ENCODE measurements around the gene UQCR11. TPM values are rescaled to one million over a fixed set of nuclear protein-coding genes. Genes with fewer than 3 reads are reported as not detected.

The UQCR11 gene
- total and polyA plus RNA-seq, 9 donors: 95.4 to 211 (median 126) TPM

DNA sequence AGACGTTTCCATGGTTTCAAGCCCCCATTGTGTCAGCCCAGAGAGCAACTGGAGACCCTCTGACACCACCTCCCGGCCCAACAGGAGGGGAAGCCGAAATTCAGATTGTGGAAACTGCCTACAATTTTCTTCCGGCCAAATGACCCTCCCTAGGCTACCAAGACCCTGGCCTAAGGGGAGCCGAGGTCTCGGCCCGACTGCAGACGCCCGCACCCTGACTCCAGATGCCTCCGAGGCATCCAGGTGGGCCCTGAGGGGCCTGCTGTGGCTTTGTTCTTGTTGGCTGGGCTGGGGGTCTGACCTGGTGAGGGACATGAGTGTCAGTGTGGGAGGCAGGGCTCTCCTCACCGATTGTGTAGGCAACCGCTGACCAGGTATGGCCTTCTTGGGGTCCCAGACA, 46.7 kb downstream of the UQCR11 start:
- 76% methylated on average over 5 of the region's 12 CpGs for WGBS (ENCODE audit: insufficient coverage)
- no peaks in the 10 kb centered on the region for H3K9me3 ChIP-seq (replicated peaks; ENCODE audit: control insufficient read depth, low read depth, low read length)
- H3K36me3 ChIP-seq (ENCODE audit: control insufficient read depth, insufficient read depth, low read length): peaks cover 24% of the 10 kb centered on the region
- peaks cover 10% of the 10 kb centered on the region for H3K4me1 ChIP-seq (ENCODE audit: control insufficient read depth, insufficient read depth, low read length)
- no peaks in the 10 kb centered on the region for H3K27me3 ChIP-seq (ENCODE audit: control insufficient read depth, insufficient read depth, low read length)
- no peak overlapping the region for H3K4me3 ChIP-seq (ENCODE audit: low read length)
- DNase-seq: no peak
- no peak overlapping the region for H3K27ac ChIP-seq (ENCODE audit: low read length)

DNA sequence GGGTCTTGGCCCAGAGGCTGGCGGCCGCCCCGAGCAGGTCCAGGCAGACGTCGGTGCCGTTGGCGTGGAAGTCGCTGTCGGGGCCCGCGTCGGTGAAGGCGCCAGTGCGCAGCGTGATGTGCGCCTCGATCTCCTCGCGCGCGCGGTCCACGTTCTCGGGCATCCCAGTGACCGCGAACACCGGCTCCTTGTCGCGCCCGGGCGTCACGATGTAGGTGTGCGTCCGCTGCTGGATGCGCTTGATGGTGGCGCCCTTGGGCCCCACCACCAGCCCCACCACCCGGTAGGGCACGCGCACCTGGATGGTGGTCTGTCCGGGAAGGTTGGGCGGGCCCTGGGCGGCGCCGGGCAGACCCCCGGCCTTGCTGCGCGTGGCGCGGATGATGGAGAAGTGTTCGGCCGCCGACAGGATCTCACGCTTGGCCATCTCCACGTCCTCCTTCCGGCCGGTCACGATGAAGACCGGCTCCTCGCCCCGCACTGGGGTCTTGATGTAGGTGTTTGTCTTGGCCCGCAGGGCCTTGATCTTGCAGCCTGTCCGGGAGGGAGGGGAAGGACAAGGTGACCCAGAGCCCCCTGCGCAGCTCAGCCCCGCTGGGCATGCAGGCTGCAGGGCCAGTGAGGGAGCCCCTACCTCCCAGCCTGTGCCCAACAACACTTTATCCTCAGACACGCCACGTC, 48.7 kb downstream of the UQCR11 start:
- 94% methylated on average over 62 of the region's 66 CpGs for WGBS (ENCODE audit: insufficient coverage)
- no peaks in the 10 kb centered on the region for H3K9me3 ChIP-seq (replicated peaks; ENCODE audit: control insufficient read depth, low read depth, low read length)
- H3K36me3 ChIP-seq (ENCODE audit: control insufficient read depth, insufficient read depth, low read length): peaks cover 24% of the 10 kb centered on the region
- H3K27me3 ChIP-seq (ENCODE audit: control insufficient read depth, insufficient read depth, low read length): no peaks in the 10 kb centered on the region
- peaks cover 10% of the 10 kb centered on the region for H3K4me1 ChIP-seq (ENCODE audit: control insufficient read depth, insufficient read depth, low read length)
- no peak overlapping the region for H3K4me3 ChIP-seq (ENCODE audit: low read length)
- no peak overlapping the region for H3K27ac ChIP-seq (ENCODE audit: low read length)
- DNase-seq: no peak

GRCh38 chr19:1555487-1556389, 49.5 kb downstream of the UQCR11 start:
- H3K9me3 ChIP-seq (replicated peaks; ENCODE audit: control insufficient read depth, low read depth, low read length): no peaks in the 10 kb centered on the region
- no peaks in the 10 kb centered on the region for H3K27me3 ChIP-seq (ENCODE audit: control insufficient read depth, insufficient read depth, low read length)
- H3K4me1 ChIP-seq (ENCODE audit: control insufficient read depth, insufficient read depth, low read length): peaks cover 4% of the 10 kb centered on the region
- H3K27ac ChIP-seq (ENCODE audit: low read length): no peak overlapping the region
- peaks cover 20% of the 10 kb centered on the region for H3K36me3 ChIP-seq (ENCODE audit: control insufficient read depth, insufficient read depth, low read length)
- 94% methylated on average over 109 of the region's 121 CpGs for WGBS (ENCODE audit: insufficient coverage)
- H3K4me3 ChIP-seq (ENCODE audit: low read length): no peak overlapping the region
- no peak for DNase-seq

DNA sequence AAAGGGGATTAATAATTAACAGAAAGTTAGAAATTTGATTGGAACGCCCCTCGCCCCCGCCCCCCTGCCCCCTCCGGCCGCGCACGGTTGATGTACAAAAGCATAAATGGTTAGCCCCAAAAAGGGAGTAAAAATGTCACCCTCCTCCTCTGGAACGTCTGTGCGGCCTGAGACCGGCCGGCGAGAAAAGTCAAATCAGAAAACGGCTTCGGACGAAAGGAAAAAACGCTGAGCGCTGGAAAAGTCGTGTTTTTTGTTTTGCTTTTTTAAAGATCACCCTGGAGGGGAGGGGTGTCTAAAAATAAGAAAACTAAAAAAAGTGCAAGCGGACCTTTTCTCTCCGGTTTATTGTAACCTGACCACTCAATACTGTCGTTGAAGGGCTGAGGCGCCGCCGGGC, 50.3 kb downstream of the UQCR11 start:
- H3K4me1 ChIP-seq (ENCODE audit: control insufficient read depth, insufficient read depth, low read length): no peaks in the 10 kb centered on the region
- DNase-seq: no peak
- no peaks in the 10 kb centered on the region for H3K27me3 ChIP-seq (ENCODE audit: control insufficient read depth, insufficient read depth, low read length)
- H3K4me3 ChIP-seq (ENCODE audit: low read length): no peak overlapping the region
- WGBS (ENCODE audit: insufficient coverage): 80% methylated on average over 6 of the region's 24 CpGs
- H3K27ac ChIP-seq (ENCODE audit: low read length): no peak overlapping the region
- H3K36me3 ChIP-seq (ENCODE audit: control insufficient read depth, insufficient read depth, low read length): peaks cover 16% of the 10 kb centered on the region
- H3K9me3 ChIP-seq (replicated peaks; ENCODE audit: control insufficient read depth, low read depth, low read length): no peaks in the 10 kb centered on the region

DNA sequence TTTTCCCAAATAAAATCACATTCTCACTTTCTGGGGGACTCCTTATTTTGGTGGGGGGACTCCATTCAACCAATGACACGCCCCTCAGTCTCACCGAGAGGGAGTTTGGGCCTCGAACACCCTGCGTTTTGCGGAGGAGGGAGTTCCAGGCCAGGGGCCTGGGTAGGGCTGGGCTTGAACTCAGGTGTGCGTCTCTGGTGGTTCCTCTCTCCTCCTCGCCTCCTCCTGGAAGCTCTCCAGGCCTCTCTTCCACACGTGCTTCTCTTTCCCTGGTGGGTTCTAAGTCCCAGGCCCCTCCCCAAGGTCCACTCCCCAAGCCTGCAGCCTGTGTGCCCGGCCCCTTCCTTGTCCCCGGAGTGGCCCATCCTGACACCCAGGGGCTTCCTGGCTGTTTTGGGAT, 51.8 kb downstream of the UQCR11 start:
- Histone ChIP-seq H3K4me3 (ENCODE audit: low read length) (no peak overlapping the region), H3K27ac (ENCODE audit: low read length) (no peak overlapping the region)
- no peak for DNase-seq

DNA sequence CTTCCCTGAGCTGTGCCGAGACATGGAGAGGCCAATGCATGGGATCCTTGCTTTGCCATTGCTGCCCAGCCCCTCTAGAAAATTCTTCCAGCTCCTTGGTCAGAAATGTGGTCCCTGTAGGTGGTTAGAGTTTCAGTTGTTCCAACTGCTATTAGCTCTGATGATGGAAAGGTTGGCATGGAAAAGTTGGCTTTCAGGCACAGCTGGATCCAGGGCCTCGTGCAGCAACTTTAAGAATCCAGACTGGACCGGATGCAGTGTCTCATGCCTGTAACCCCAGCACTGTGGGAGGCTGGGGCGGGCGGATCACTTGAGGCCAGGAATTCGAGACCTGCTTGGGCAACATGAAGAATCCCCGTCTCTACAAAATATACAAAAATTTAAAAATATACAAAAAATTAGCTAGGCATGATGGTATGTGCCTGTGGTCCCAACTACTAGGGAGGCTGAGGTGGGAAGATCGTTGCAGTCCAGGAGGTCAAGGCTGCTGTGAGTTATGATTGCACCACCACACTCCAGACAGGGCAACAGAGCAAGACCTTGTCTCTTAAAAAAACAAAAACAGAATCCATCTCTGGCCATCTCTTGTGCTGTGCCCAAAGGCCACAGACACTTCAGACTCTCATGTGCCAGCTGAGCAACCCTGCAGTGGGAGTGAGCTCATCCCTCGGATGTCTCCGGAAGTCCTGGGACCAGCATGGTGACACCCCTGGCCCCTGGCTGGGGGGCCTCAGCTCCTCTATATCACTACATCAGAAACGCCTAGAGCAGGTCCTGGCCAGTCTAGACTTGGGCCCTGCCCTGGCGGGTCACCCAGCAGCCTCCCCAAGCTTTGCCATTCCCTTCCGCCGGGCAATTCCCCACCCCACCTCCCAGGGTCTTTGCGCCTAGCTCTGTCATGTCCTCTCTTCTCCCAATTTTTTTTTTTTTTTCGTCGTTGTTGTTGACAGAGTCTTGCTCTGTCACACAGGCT, 53.9 kb downstream of the UQCR11 start:
- H3K36me3 ChIP-seq (ENCODE audit: control insufficient read depth, insufficient read depth, low read length): peaks cover 9% of the 10 kb centered on the region
- H3K4me3 ChIP-seq (ENCODE audit: low read length): no peak overlapping the region
- no peak for DNase-seq
- no peaks in the 10 kb centered on the region for H3K27me3 ChIP-seq (ENCODE audit: control insufficient read depth, insufficient read depth, low read length)
- H3K9me3 ChIP-seq (replicated peaks; ENCODE audit: control insufficient read depth, low read depth, low read length): no peaks in the 10 kb centered on the region
- H3K4me1 ChIP-seq (ENCODE audit: control insufficient read depth, insufficient read depth, low read length): peaks cover under 1% of the 10 kb centered on the region
- no peak overlapping the region for H3K27ac ChIP-seq (ENCODE audit: low read length)
- 78% methylated on average over 9 of the region's 17 CpGs for WGBS (ENCODE audit: insufficient coverage)

More for the DNA sequence above, 51.8 kb downstream of the UQCR11 start:
- Histone ChIP-seq H3K36me3 (ENCODE audit: control insufficient read depth, insufficient read depth, low read length) (peaks cover 16% of the 10 kb centered on the region), H3K27me3 (ENCODE audit: control insufficient read depth, insufficient read depth, low read length) (no peaks in the 10 kb centered on the region), H3K4me1 (ENCODE audit: control insufficient read depth, insufficient read depth, low read length) (no peaks in the 10 kb centered on the region), H3K9me3 (replicated peaks; ENCODE audit: control insufficient read depth, low read depth, low read length) (no peaks in the 10 kb centered on the region)
- WGBS (ENCODE audit: insufficient coverage): 71% methylated on average over 8 of the region's 10 CpGs

- 94% methylated on average over 4 of the region's 4 CpGs for WGBS (ENCODE audit: insufficient coverage)
- Histone ChIP-seq H3K4me3 (ENCODE audit: low read length) (no peak overlapping the region), H3K27ac (ENCODE audit: low read length) (no peak overlapping the region), H3K27me3 (ENCODE audit: control insufficient read depth, insufficient read depth, low read length) (peaks cover 7% of the 10 kb centered on the region), H3K4me1 (ENCODE audit: control insufficient read depth, insufficient read depth, low read length) (peaks cover 5% of the 10 kb centered on the region), H3K36me3 (ENCODE audit: control insufficient read depth, insufficient read depth, low read length) (peaks cover 5% of the 10 kb centered on the region), H3K9me3 (replicated peaks; ENCODE audit: control insufficient read depth, low read depth, low read length) (no peaks in the 10 kb centered on the region)
- no peak for DNase-seq
Measured at GRCh38 chr19:1549332-1549945, 55.8 kb downstream of the UQCR11 start.

Other genes with a start within 250 kb of the UQCR11 start
- 73.5 TPM for gene NDUFS7, start 221.6 kb downstream of the UQCR11 start, total RNA-seq
- gene NDUFS7, start 221.6 kb downstream of the UQCR11 start, polyA plus RNA-seq (ENCODE audit: insufficient read depth in 1 of 8, insufficient read length in 8 of 8, low replicate concordance in 1 of 8): 100 to 1,000 TPM in 1 of 8 donors, 10 to 100 TPM in 7; 67.7 to 106 (median 89.7) TPM
- gene GAMT, start 203.9 kb downstream of the UQCR11 start, total RNA-seq: 115 TPM
- gene GAMT, start 203.9 kb downstream of the UQCR11 start, polyA plus RNA-seq (ENCODE audit: insufficient read depth in 1 of 8, insufficient read length in 8 of 8, low replicate concordance in 1 of 8): 100 to 1,000 TPM; 149 to 232 (median 209) TPM
- gene DAZAP1, start 197.9 kb downstream of the UQCR11 start, total RNA-seq: 41.0 TPM
- 10 to 100 TPM; 61.0 to 80.2 (median 69.6) TPM for gene DAZAP1, start 197.9 kb downstream of the UQCR11 start, polyA plus RNA-seq (ENCODE audit: insufficient read depth in 1 of 8, insufficient read length in 8 of 8, low replicate concordance in 1 of 8)
- 973 TPM for gene RPS15, start 167.1 kb downstream of the UQCR11 start, total RNA-seq
- 1,000 to 10,000 TPM; 1,073 to 1,562 (median 1,234) TPM for gene RPS15, start 167.1 kb downstream of the UQCR11 start, polyA plus RNA-seq (ENCODE audit: insufficient read depth in 1 of 8, insufficient read length in 8 of 8, low replicate concordance in 1 of 8)
- gene APC2, start 155.3 kb downstream of the UQCR11 start, total RNA-seq: 0.40 TPM
- gene APC2, start 155.3 kb downstream of the UQCR11 start, polyA plus RNA-seq (ENCODE audit: insufficient read depth in 1 of 8, insufficient read length in 8 of 8, low replicate concordance in 1 of 8): 1 to 10 TPM in 6 of 8 donors, under 1 TPM in 2; 0.87 to 1.3 (median 1.1) TPM
- gene C19orf25, start 126.2 kb downstream of the UQCR11 start, total RNA-seq: 21.2 TPM
- gene C19orf25, start 126.2 kb downstream of the UQCR11 start, polyA plus RNA-seq (ENCODE audit: insufficient read depth in 1 of 8, insufficient read length in 8 of 8, low replicate concordance in 1 of 8): 10 to 100 TPM; 17.5 to 23.9 (median 20.5) TPM
- 0.84 TPM for gene PCSK4, start 115.1 kb downstream of the UQCR11 start, total RNA-seq
- 1 to 10 TPM in 4 of 8 donors, under 1 TPM in 4; 0.76 to 3.1 (median 1.2) TPM for gene PCSK4, start 115.1 kb downstream of the UQCR11 start, polyA plus RNA-seq (ENCODE audit: insufficient read depth in 1 of 8, insufficient read length in 8 of 8, low replicate concordance in 1 of 8)
- 0.58 TPM for gene REEP6, start 114.3 kb downstream of the UQCR11 start, total RNA-seq
- gene REEP6, start 114.3 kb downstream of the UQCR11 start, polyA plus RNA-seq (ENCODE audit: insufficient read depth in 1 of 8, insufficient read length in 8 of 8, low replicate concordance in 1 of 8): 10 to 100 TPM in 1 of 8 donors, 1 to 10 TPM in 7; 1.5 to 11.9 (median 2.0) TPM
- 4.8 TPM for gene ADAMTSL5, start 92.4 kb downstream of the UQCR11 start, total RNA-seq
- 10 to 100 TPM in 5 of 8 donors, 1 to 10 TPM in 3; 7.2 to 17.4 (median 11.7) TPM for gene ADAMTSL5, start 92.4 kb downstream of the UQCR11 start, polyA plus RNA-seq (ENCODE audit: insufficient read depth in 1 of 8, insufficient read length in 8 of 8, low replicate concordance in 1 of 8)
- 0.13 TPM for gene PLK5, start 81.4 kb downstream of the UQCR11 start, total RNA-seq
- 1 to 10 TPM in 1 of 8 donors, under 1 TPM in 7; 0.08 to 1.9 (median 0.31) TPM for gene PLK5, start 81.4 kb downstream of the UQCR11 start, polyA plus RNA-seq (ENCODE audit: insufficient read depth in 1 of 8, insufficient read length in 8 of 8, low replicate concordance in 1 of 8)
- gene MEX3D, start 37.1 kb downstream of the UQCR11 start, total RNA-seq: 30.1 TPM
- 10 to 100 TPM; 23.8 to 40.3 (median 31.9) TPM for gene MEX3D, start 37.1 kb downstream of the UQCR11 start, polyA plus RNA-seq (ENCODE audit: insufficient read depth in 1 of 8, insufficient read length in 8 of 8, low replicate concordance in 1 of 8)
- gene MBD3, start 12.6 kb downstream of the UQCR11 start, total RNA-seq: 58.6 TPM
- gene MBD3, start 12.6 kb downstream of the UQCR11 start, polyA plus RNA-seq (ENCODE audit: insufficient read depth in 1 of 8, insufficient read length in 8 of 8, low replicate concordance in 1 of 8): 10 to 100 TPM; 57.2 to 73.5 (median 70.5) TPM
- gene TCF3, start 47.2 kb upstream of the UQCR11 start, total RNA-seq: 73.5 TPM
- gene TCF3, start 47.2 kb upstream of the UQCR11 start, polyA plus RNA-seq (ENCODE audit: insufficient read depth in 1 of 8, insufficient read length in 8 of 8, low replicate concordance in 1 of 8): 100 to 1,000 TPM; 111 to 153 (median 127) TPM
- not detected for gene ONECUT3, start 148.0 kb upstream of the UQCR11 start, total RNA-seq
- gene ONECUT3, start 148.0 kb upstream of the UQCR11 start, polyA plus RNA-seq (ENCODE audit: insufficient read depth in 1 of 8, insufficient read length in 8 of 8, low replicate concordance in 1 of 8): under 1 TPM in 6 of 8 donors, not detected in 2; 0.01 to 0.05 (median 0.03) TPM
- gene ATP8B3, start 206.8 kb upstream of the UQCR11 start, total RNA-seq: 0.35 TPM
- gene ATP8B3, start 206.8 kb upstream of the UQCR11 start, polyA plus RNA-seq (ENCODE audit: insufficient read depth in 1 of 8, insufficient read length in 8 of 8, low replicate concordance in 1 of 8): 1 to 10 TPM in 2 of 8 donors, under 1 TPM in 6; 0.45 to 1.2 (median 0.71) TPM
- gene REXO1, start 243.0 kb upstream of the UQCR11 start, total RNA-seq: 4.8 TPM
- 10 to 100 TPM; 18.8 to 26.9 (median 24.1) TPM for gene REXO1, start 243.0 kb upstream of the UQCR11 start, polyA plus RNA-seq (ENCODE audit: insufficient read depth in 1 of 8, insufficient read length in 8 of 8, low replicate concordance in 1 of 8)